Heart left ventricle (tissue), 16 donors: ENCODE results near the gene LSM14A. TPM values are rescaled to one million over a fixed set of nuclear protein-coding genes. Genes with fewer than 3 reads are reported as not detected.
"Not testable (repeated sequence)": the region's sequence is repeated elsewhere in the genome, so short reads cannot be mapped to it uniquely, and the experiment has no call there.

Experiments used
- ATAC-seq, 4 donors: fragments of 200-7000 bp; cut with Tn5 transposase; one replicate each; pipeline ENCODE4 v1.9.1; 2020 to 2022; ENCODE audit warnings: moderate library complexity in 4 of 4, mild to moderate bottlenecking in 3 of 4, moderate number of reproducible peaks in 1 of 4
- DNase-seq, 5 donors: peaks; one replicate each; pipeline ENCODE4 v3.0.0-alpha.2; 2020
- H3K27ac ChIP-seq, 12 donors: fragments of 200-600 bp; sonication (generic) in 4 of 12; one replicate each; pipeline versions ENCODE4 v1.5.0 to v1.8.0; 2016 to 2022; ENCODE audit warnings: mild to moderate bottlenecking in 2 of 12
- H3K27me3 ChIP-seq, 9 donors: fragments of 200-600 bp; sonication (generic) in 2 of 9; one replicate each; pipeline versions ENCODE4 v1.5.1 to v1.8.0; 2016 to 2022; ENCODE audit warnings: mild to moderate bottlenecking in 3 of 9
- H3K36me3 ChIP-seq, 9 donors: fragments of 200-600 bp; sonication (generic) in 2 of 9; one replicate each; pipeline versions ENCODE4 v1.5.0 to v1.8.0; 2018 to 2022; ENCODE audit warnings: mild to moderate bottlenecking in 2 of 9
- H3K4me1 ChIP-seq, 12 donors: fragments of 200-600 bp; sonication (generic) in 4 of 12; one replicate each; pipeline versions ENCODE4 v1.5.0 to v1.8.0; 2016 to 2022; ENCODE audit warnings: mild to moderate bottlenecking in 3 of 12
- H3K4me3 ChIP-seq, 12 donors: fragments of 200-600 bp; sonication (generic) in 4 of 12; one replicate each; pipeline versions ENCODE4 v1.5.0 to v1.8.0; 2017 to 2022; ENCODE audit warnings: mild to moderate bottlenecking in 9 of 12, moderate library complexity in 4 of 12
- H3K9me3 ChIP-seq, 12 donors: fragments of 200-600 bp; sonication (generic) in 4 of 12; one replicate each; pipeline versions ENCODE4 v1.5.0 to v1.8.0; 2016 to 2022; ENCODE audit warnings: mild to moderate bottlenecking in 1 of 12
- CTCF ChIP-seq, 12 donors: fragments of 200-600 bp; sonication (generic) in 4 of 12; IDR thresholded peaks; one replicate each; pipeline versions ENCODE4 v1.5.0 to v1.8.0; 2018 to 2022; ENCODE audit warnings: antibody characterized with exemption in 12 of 12, mild to moderate bottlenecking in 5 of 12
- POLR2A ChIP-seq, 2 donors: fragments of 450-650 bp; IDR thresholded peaks; one replicate each; pipeline ENCODE4 v1.6.1; 2017; ENCODE audit warnings: antibody characterized with exemption in 2 of 2, mild to moderate bottlenecking in 2 of 2, moderate library complexity in 2 of 2
- WGBS, 4 donors: extraction: QIAGEN DNeasy Blood & Tissue Kit in 2 of 4; methylation state at CpG; one replicate each; pipeline versions ENCODE4 v1.1.5 to v1.1.7; 2013 to 2018; 5-methylcytosine and 5-hydroxymethylcytosine counted together
- intact Hi-C, 10 donors: fragments of 100-400 bp; cut with DNase I; formaldehyde crosslinking; loops; one replicate each; pipeline versions ENCODE4 v1.11.1 to v1.14.2; 2022
- polyA plus RNA-seq, 2 donors: library from polyadenylated mRNA; stranded (reverse); fragments of 200-250 nt; gene quantifications; one replicate each; pipeline ENCODE4 v1.2.3, GENCODE V29; 2013
- total RNA-seq, 9 donors: library from RNA; depleted of rRNA in 2 of 9; stranded (reverse); fragments of >200 nt in 2 of 9; fragmentation: NEBNext Ultra II Directional in 3 of 9; extraction: Animal tissue kit (Norgen Biotek cat#: 25700) in 3 of 9; gene quantifications; one replicate each; pipeline versions ENCODE4 v1.1.0 to v1.2.4, GENCODE V29; 2016 to 2023
- donor health status: ischemic (EF 13 %, LVEDD 7.1; RV severe dilation, severe dysfunction).
- donor health status: healthy with polysubstance abuse.
- donor health status: DM: no; HTN: yes; CAD: no.
- donor health status: DM: no; HTN: no; CAD: no.
- donor health status: ischemic (EF 25% LVEDD 6.9; RV normal size, moderate dysfunction).
- donor health status: ischemic (EF 25% LVEDD 5.7; RV mildly dilated, moderate dysfunction).
- donor health status: healthy.
- donor health status: DM: yes; HTN: yes; CAD: no.
- donor health status: ischemic (EF 35%, LVEDD 5.7; RV mildly dilated, moderate dysfunction).
- donor health status: nonischemic (EF 11% LVEDD 7.7; RV severe dilation, severe dysfunction).
- donor health status: DM: yes; HTN: yes; CAD: no.
- donor health status: PGD.
- donor health status: ischemic (EF 29% LVEDD 5.4; RV normal size, mild dysfunction).
- donor health status: nonischemic (EF 23%, LVEDD 6.1; RV moderate dilation, normal function).

The LSM14A gene
- total and polyA plus RNA-seq, 11 donors, result 34.6 to 109 (median 70.5) TPM

GRCh38 chr19:34214040-34214439, 41.7 kb downstream of the LSM14A start:
- Histone ChIP-seq H3K9me3 (no peaks in the 10 kb centered on the region), H3K27ac (no peak overlapping the region), H3K36me3 (peaks cover 0 to 98% (median 87%) of the 10 kb centered on the region in 9 donors), H3K4me1 (peaks cover 0 to 19% (median 0%) of the 10 kb centered on the region in 12 donors), H3K4me3 (no peak overlapping the region), H3K27me3 (no peaks in the 10 kb centered on the region)
- no peak for TF ChIP-seq CTCF (IDR thresholded peaks at IDR 0.05)
- no peak for TF ChIP-seq POLR2A (IDR thresholded peaks at IDR 0.05)
- intact Hi-C loops, result no loop called here
- DNase-seq, result no peak
- 94 to 98% (median 97%) methylated on average over 4 of the region's 4 CpGs for WGBS, 4 donors
- ATAC-seq, result no peak

- TF ChIP-seq POLR2A (IDR thresholded peaks at IDR 0.05) (no peak), CTCF (IDR thresholded peaks at IDR 0.05) (no peak)
- Histone ChIP-seq H3K27me3 (no peaks in the 10 kb centered on the region), H3K36me3 (peaks cover 0 to 98% (median 87%) of the 10 kb centered on the region in 9 donors), H3K4me1 (peaks cover 0 to 19% (median 0%) of the 10 kb centered on the region in 12 donors), H3K9me3 (no peaks in the 10 kb centered on the region), H3K4me3 (no peak overlapping the region), H3K27ac (no peak overlapping the region)
- intact Hi-C loops, result no loop called here
- ATAC-seq (no peak), DNase-seq (no peak)
- WGBS, 4 donors, result 94 to 99% (median 96%) methylated on average over 3 of the region's 3 CpGs
Measured at GRCh38 chr19:34215006-34215665, 42.8 kb downstream of the LSM14A start.

GRCh38 chr19:34215666-34216038, 43.3 kb downstream of the LSM14A start:
- Histone ChIP-seq H3K9me3 (no peaks in the 10 kb centered on the region), H3K36me3 (peaks cover 0 to 97% (median 87%) of the 10 kb centered on the region in 9 donors), H3K4me1 (peaks cover 0 to 23% (median 0%) of the 10 kb centered on the region in 12 donors), H3K27me3 (no peaks in the 10 kb centered on the region), H3K4me3 (no peak overlapping the region), H3K27ac (no peak overlapping the region)
- WGBS, 4 donors, result 93 to 97% (median 96%) methylated on average over 3 of the region's 3 CpGs
- DNase-seq (no peak), ATAC-seq (no peak)
- intact Hi-C loops, result no loop called here
- no peak for TF ChIP-seq CTCF (IDR thresholded peaks at IDR 0.05)
- TF ChIP-seq POLR2A (IDR thresholded peaks at IDR 0.05), result no peak

GRCh38 chr19:34216745-34217219, 44.5 kb downstream of the LSM14A start:
- intact Hi-C loops, H3K4me3 ChIP-seq, H3K9me3 ChIP-seq, DNase-seq, H3K27ac ChIP-seq, ATAC-seq, H3K27me3 ChIP-seq: not testable (repeated sequence)
- WGBS, 4 donors, result 82 to 85% (median 84%) methylated on average over 14 of the region's 14 CpGs
- Histone ChIP-seq H3K4me1 (peaks cover 0 to 23% (median 0%) of the 10 kb centered on the region in 12 donors), H3K36me3 (peaks cover 0 to 97% (median 87%) of the 10 kb centered on the region in 9 donors)
